ENCODE results near the gene HTN3. TPM values are rescaled to one million over a fixed set of nuclear protein-coding genes. Genes with fewer than 3 reads are reported as not detected.

The HTN3 gene
- total RNA-seq, 1 donor from 2014 or later: not detected

- TF ChIP-seq CTCF (IDR thresholded peaks at IDR 0.05): no peak
- Mint-ChIP-seq H3K4me1 (ENCODE audit: unreplicated experiment) (no peaks in the 10 kb centered on the region), H3K4me3 (ENCODE audit: unreplicated experiment) (no peak overlapping the region), H3K36me3 (ENCODE audit: unreplicated experiment) (no peaks in the 10 kb centered on the region), H3K27me3 (ENCODE audit: unreplicated experiment) (peaks cover 2% of the 10 kb centered on the region), H3K27ac (ENCODE audit: unreplicated experiment) (no peak overlapping the region), H3K9me3 (ENCODE audit: unreplicated experiment) (no peaks in the 10 kb centered on the region)
- no peak for DNase-seq (ENCODE audit: extremely low spot score, unreplicated experiment)
Measured at GRCh38 chr4:70059149-70059548, 30.9 kb downstream of the HTN3 start.

- DNase-seq (ENCODE audit: extremely low spot score, unreplicated experiment): no peak
- Mint-ChIP-seq H3K27ac (ENCODE audit: unreplicated experiment) (no peak overlapping the region), H3K27me3 (ENCODE audit: unreplicated experiment) (peaks cover 7% of the 10 kb centered on the region), H3K4me1 (ENCODE audit: unreplicated experiment) (no peaks in the 10 kb centered on the region), H3K36me3 (ENCODE audit: unreplicated experiment) (no peaks in the 10 kb centered on the region), H3K9me3 (ENCODE audit: unreplicated experiment) (no peaks in the 10 kb centered on the region), H3K4me3 (ENCODE audit: unreplicated experiment) (no peak overlapping the region)
- no peak for TF ChIP-seq CTCF (IDR thresholded peaks at IDR 0.05)
Measured at GRCh38 chr4:70062000-70062399, 33.7 kb downstream of the HTN3 start.

GRCh38 chr4:70080205-70080604, 51.9 kb downstream of the HTN3 start:
- Mint-ChIP-seq H3K27me3 (ENCODE audit: unreplicated experiment) (no peaks in the 10 kb centered on the region), H3K9me3 (ENCODE audit: unreplicated experiment) (no peaks in the 10 kb centered on the region), H3K36me3 (ENCODE audit: unreplicated experiment) (no peaks in the 10 kb centered on the region), H3K27ac (ENCODE audit: unreplicated experiment) (no peak overlapping the region), H3K4me1 (ENCODE audit: unreplicated experiment) (no peaks in the 10 kb centered on the region), H3K4me3 (ENCODE audit: unreplicated experiment) (no peak overlapping the region)
- no peak for TF ChIP-seq CTCF (IDR thresholded peaks at IDR 0.05)
- no peak for DNase-seq (ENCODE audit: extremely low spot score, unreplicated experiment)

Other genes with a start within 250 kb of the HTN3 start
- 5.1 and 6.6 TPM in 2 replicates for gene SULT1E1, start 168.3 kb upstream of the HTN3 start, total RNA-seq
- gene CSN1S1, start 97.4 kb upstream of the HTN3 start, total RNA-seq: not detected in 2 replicates
- not detected in 2 replicates for gene CSN2, start 62.7 kb upstream of the HTN3 start, total RNA-seq
- gene STATH, start 32.5 kb upstream of the HTN3 start, total RNA-seq: not detected in 2 replicates
- not detected in 2 replicates for gene HTN1, start 22.0 kb downstream of the HTN3 start, total RNA-seq
- gene PRR27, start 125.8 kb downstream of the HTN3 start, total RNA-seq: not detected in 2 replicates
- not detected in 2 replicates for gene ODAM, start 167.3 kb downstream of the HTN3 start, total RNA-seq
- gene FDCSP, start 197.7 kb downstream of the HTN3 start, total RNA-seq: not detected in 2 replicates
- gene CSN3, start 214.1 kb downstream of the HTN3 start, total RNA-seq: not detected in 2 replicates

All from osteocyte (in vitro differentiated cells).